GM12874 (cell line): ENCODE measurements around the gene BLMH.

ENCODE experiments used
- CTCF ChIP-seq: IDR thresholded peaks from 2 replicates; pipeline ENCODE4 v1.5.1; 2011; ENCODE audit warnings: low read depth, mild to moderate bottlenecking, control low read depth, low read length, moderate library complexity; ENCODE audit not compliant: insufficient read depth

The BLMH gene

GRCh38 chr17:30211371-30211770 is 80.4 kb downstream of the BLMH start:
- TF ChIP-seq CTCF: no peak

- no peak for TF ChIP-seq CTCF
Measured at GRCh38 chr17:30210901-30211300, 80.8 kb downstream of the BLMH start.

GRCh38 chr17:30210366-30210765 is 81.4 kb downstream of the BLMH start:
- no peak for TF ChIP-seq CTCF

GRCh38 chr17:30209930-30210329 is 81.8 kb downstream of the BLMH start:
- no peak for TF ChIP-seq CTCF

- TF ChIP-seq CTCF: no peak
Measured at GRCh38 chr17:30208214-30208613, 83.5 kb downstream of the BLMH start.

GRCh38 chr17:30207655-30208054 is 84.1 kb downstream of the BLMH start:
- TF ChIP-seq CTCF: no peak

GRCh38 chr17:30203471-30203981 is 88.2 kb downstream of the BLMH start:
- TF ChIP-seq CTCF: peak; percentile 35; the same call in 1 of the 2 replicates
